ENCODE results near the gene SLC6A3. TPM values are rescaled to one million over a fixed set of nuclear protein-coding genes. Genes with fewer than 3 reads are reported as not detected.

SLC6A3 gene
- total and polyA plus RNA-seq, 9 of the 15 experiments (the other 6 are each of a cell fraction or from before 2014, with no cell fraction given), result not detected

GRCh38 chr5:1351156-1351555 is 94.1 kb downstream of the SLC6A3 start:
- Histone ChIP-seq H3K9ac (ENCODE audit: insufficient read depth in 1 of 2, low read depth in 2 of 2, low read length in 2 of 2) (no peak overlapping the region), H3K9me3 (replicated peaks; ENCODE audit: control insufficient read depth, insufficient read depth, low read depth, low read length) (no peaks in the 10 kb centered on the region), H3K4me1 (replicated peaks in 1 of 2; ENCODE audit: control insufficient read depth in 2 of 2, insufficient read depth in 2 of 2, low read length in 2 of 2) (peaks cover 2 to 15% of the 10 kb centered on the region in 2 experiments; a peak in 4 of 5 replicates), H3K27ac (ENCODE audit: extremely low read depth, low read depth, low read length) (no peak overlapping the region), H3K27me3 (ENCODE audit: control insufficient read depth in 2 of 2, insufficient read depth in 2 of 2, low read length in 2 of 2) (peaks cover 30 to 38% of the 10 kb centered on the region in 2 experiments), H3K36me3 (ENCODE audit: control insufficient read depth, insufficient read depth, low read length) (no peaks in the 10 kb centered on the region), H3K4me2 (ENCODE audit: insufficient read depth, low read length) (no peak overlapping the region), H3K79me2 (ENCODE audit: control insufficient read depth, insufficient read depth, low read length) (0 out of 3 replicates have a peak, but pooled peaks cover under 1% of the 10 kb centered on the region), H4K20me1 (replicated peaks; ENCODE audit: control insufficient read depth, insufficient read depth, low read length) (no peaks in the 10 kb centered on the region; the same call in 1 of the 2 replicates), H3K9me1 (ENCODE audit: control insufficient read depth, insufficient read depth, low read length) (no peaks in the 10 kb centered on the region), H2AFZ (ENCODE audit: low read depth, low read length) (no peak overlapping the region), H3K4me3 (no peak overlapping the region)
- FAIRE-seq, result no peak
- ATAC-seq, result no peak
- intact Hi-C loops (cut with micrococcal nuclease) (no loop called here), in situ Hi-C loops (cut with MboI) (no loop called here)
- ChIA-PET CTCF (ENCODE audit: low intra/inter-chr PET ratio) (no interaction called here), POLR2A (interaction anchor here (0.7 kb wide), 1 partner anchor 10 kb away, joined by 4 read pairs; no protein-coding TSS in a partner anchor)
- WGBS (ENCODE audit: insufficient coverage, low coverage, missing lambda C conversion rate), result 0% methylated on average over 4 of the region's 4 CpGs
- DNase-seq (ENCODE audit: extremely low read depth in 1 of 4, low spot score in 3 of 4), result no peak
- BruUV-seq (replicated peaks), result no TSS peak
- TF ChIP-seq SP1 (CRISPR knock-in tag; IDR thresholded peaks at IDR 0.05), result no peak
- no peak for TF ChIP-seq SOX6 (IDR thresholded peaks at IDR 0.05)
- no peak for TF ChIP-seq ZNF324 (CRISPR knock-in tag; IDR thresholded peaks at IDR 0.05)
- no peak for TF ChIP-seq SIX5 (IDR thresholded peaks at IDR 0.05; ENCODE audit: borderline replicate concordance in 1 of 2, insufficient read depth in 1 of 2, low read depth in 1 of 2, low read length in 2 of 2)
- no peak for TF ChIP-seq ZNF561 (CRISPR knock-in tag; conservative IDR thresholded peaks at IDR 0.05)
- no peak for TF ChIP-seq NUFIP1 (IDR thresholded peaks at IDR 0.05; ENCODE audit: partially characterized antibody)
- TF ChIP-seq EHMT2 (IDR thresholded peaks at IDR 0.05), result no peak
- TF ChIP-seq ZNF431 (CRISPR knock-in tag; IDR thresholded peaks at IDR 0.05), result no peak
- TF ChIP-seq, protein P1, sequence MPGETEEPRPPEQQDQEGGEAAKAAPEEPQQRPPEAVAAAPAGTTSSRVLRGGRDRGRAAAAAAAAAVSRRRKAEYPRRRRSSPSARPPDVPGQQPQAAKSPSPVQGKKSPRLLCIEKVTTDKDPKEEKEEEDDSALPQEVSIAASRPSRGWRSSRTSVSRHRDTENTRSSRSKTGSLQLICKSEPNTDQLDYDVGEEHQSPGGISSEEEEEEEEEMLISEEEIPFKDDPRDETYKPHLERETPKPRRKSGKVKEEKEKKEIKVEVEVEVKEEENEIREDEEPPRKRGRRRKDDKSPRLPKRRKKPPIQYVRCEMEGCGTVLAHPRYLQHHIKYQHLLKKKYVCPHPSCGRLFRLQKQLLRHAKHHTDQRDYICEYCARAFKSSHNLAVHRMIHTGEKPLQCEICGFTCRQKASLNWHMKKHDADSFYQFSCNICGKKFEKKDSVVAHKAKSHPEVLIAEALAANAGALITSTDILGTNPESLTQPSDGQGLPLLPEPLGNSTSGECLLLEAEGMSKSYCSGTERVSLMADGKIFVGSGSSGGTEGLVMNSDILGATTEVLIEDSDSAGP (CRISPR knock-in tag; IDR thresholded peaks at IDR 0.05), result no peak
